Vagina (tissue), 2 donors: ENCODE data around the gene PDCD4. TPM values are rescaled to one million over a fixed set of nuclear protein-coding genes. Genes with fewer than 3 reads are reported as not detected.

Experiments used
- DNase-seq, 2 donors: peaks; one replicate each; pipeline ENCODE4 v3.0.0-alpha.2; 2017; ENCODE audit errors: extremely low spot score in 2 of 2
- H3K27ac ChIP-seq: fragments of 200-600 bp; sonication (generic); one replicate; pipeline ENCODE4 v1.5.1; 2019
- H3K27me3 ChIP-seq: fragments of 200-600 bp; sonication (generic); one replicate; pipeline ENCODE4 v1.5.1; 2019
- H3K36me3 ChIP-seq, 2 donors: fragments of 200-600 bp; sonication (generic); one replicate each; pipeline ENCODE4 v1.5.1; 2017 to 2019
- H3K4me1 ChIP-seq: fragments of 200-600 bp; sonication (generic); one replicate; pipeline ENCODE4 v1.5.1; 2019
- H3K4me3 ChIP-seq, 2 donors: fragments of 200-600 bp; sonication (generic); 1 replicate in 1 of 2; 2 replicates in 1 of 2; pipeline ENCODE4 v1.5.1; 2016 to 2019
- H3K9me3 ChIP-seq: fragments of 200-600 bp; sonication (generic); one replicate; pipeline ENCODE4 v1.5.1; 2019
- POLR2A ChIP-seq, 2 donors: fragments of 450-650 bp; IDR thresholded peaks; one replicate each; pipeline ENCODE4 v1.6.1; 2017; ENCODE audit warnings: antibody characterized with exemption in 2 of 2, mild to moderate bottlenecking in 2 of 2, moderate library complexity in 2 of 2
- POLR2AphosphoS5 ChIP-seq, 2 donors: sonication (generic); formaldehyde crosslinking; IDR thresholded peaks; one replicate each; pipeline ENCODE4 v1.9.0; 2017; ENCODE audit warnings: antibody characterized with exemption in 2 of 2, mild to moderate bottlenecking in 2 of 2, low read depth in 1 of 2; ENCODE audit not compliant: insufficient read depth in 1 of 2
- intact Hi-C: fragments of 100-400 bp; cut with DNase I; formaldehyde crosslinking; loops from one replicate; pipeline ENCODE4 v1.15.1; 2023
- total RNA-seq: library from RNA; depleted of rRNA; stranded (reverse); fragments of >200 nt; gene quantifications from one replicate; pipeline ENCODE4 v1.2.3, GENCODE V29; 2016
- TF ChIP-seq, protein P1 (sequence below), 3 experiments: fragments of 450-650 bp in 2 of 3; fragments of 200-600 bp in 1 of 3; sonication (generic) in 1 of 3; IDR thresholded peaks; one replicate each; pipeline ENCODE4 v1.5.1; 2017 to 2019; ENCODE audit warnings: antibody characterized with exemption in 3 of 3, mild to moderate bottlenecking in 2 of 3, moderate library complexity in 2 of 3

The PDCD4 gene
- total RNA-seq, 1 donor from 2014 or later: 110 TPM

DNA sequence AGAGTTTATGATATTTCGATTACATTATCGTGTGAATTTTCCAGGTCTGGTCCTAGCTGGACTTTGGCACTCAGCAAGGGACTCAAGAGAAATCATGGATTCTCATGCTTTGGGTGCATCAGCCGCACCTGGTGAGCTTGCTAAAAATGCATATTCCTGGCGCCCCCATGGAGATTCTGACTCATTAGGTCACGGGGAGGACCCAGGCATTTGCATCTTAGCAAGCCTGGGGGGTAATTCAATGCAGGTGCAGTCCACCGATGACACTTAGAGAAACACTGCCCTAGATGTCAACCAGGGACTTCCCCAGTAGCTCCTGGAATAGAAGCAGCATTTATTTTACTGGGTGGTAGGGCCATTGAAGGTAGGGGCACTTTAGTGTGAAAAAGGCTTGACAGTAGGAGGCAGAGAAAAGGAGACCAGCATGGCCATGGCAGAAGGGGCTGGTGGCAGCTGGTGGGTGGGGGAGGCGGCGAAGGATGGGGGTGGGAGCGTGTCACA, 29.9 kb upstream of the PDCD4 start:
- no peak for DNase-seq
- no peak overlapping the region for H3K27ac ChIP-seq
- H3K4me1 ChIP-seq: peaks cover 59% of the 10 kb centered on the region

DNA sequence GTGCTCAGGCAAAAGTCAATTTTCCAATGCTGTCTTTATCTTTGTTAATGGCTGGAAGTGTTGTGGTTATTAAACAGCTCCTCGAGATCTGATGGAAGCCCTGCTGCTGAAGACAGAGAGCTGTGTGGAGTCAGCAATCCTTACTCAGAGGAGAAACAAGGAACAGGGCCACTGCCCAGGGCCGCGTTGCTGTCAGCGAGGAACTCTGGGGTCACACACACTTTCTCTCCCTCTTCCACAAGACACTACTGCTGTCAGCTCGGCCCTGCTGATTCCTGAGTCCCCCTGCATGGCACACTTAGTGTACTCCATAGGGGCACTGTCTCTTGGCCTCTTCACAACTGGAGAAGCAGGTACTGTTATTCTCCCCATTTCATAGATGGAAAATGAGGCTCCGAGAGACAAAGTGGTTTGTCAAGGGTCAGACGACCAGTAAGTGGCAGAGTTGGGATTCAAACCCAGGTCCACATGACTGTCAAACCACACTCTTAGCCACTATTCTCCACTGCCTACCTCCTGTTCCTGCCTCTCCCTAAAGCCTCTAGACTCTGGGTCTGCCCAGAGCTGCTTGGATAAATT, 29.3 kb upstream of the PDCD4 start:
- H3K4me3 ChIP-seq: no peak overlapping the region
- no peak for DNase-seq
- H3K9me3 ChIP-seq: no peaks in the 10 kb centered on the region
- TF ChIP-seq, protein P1, sequence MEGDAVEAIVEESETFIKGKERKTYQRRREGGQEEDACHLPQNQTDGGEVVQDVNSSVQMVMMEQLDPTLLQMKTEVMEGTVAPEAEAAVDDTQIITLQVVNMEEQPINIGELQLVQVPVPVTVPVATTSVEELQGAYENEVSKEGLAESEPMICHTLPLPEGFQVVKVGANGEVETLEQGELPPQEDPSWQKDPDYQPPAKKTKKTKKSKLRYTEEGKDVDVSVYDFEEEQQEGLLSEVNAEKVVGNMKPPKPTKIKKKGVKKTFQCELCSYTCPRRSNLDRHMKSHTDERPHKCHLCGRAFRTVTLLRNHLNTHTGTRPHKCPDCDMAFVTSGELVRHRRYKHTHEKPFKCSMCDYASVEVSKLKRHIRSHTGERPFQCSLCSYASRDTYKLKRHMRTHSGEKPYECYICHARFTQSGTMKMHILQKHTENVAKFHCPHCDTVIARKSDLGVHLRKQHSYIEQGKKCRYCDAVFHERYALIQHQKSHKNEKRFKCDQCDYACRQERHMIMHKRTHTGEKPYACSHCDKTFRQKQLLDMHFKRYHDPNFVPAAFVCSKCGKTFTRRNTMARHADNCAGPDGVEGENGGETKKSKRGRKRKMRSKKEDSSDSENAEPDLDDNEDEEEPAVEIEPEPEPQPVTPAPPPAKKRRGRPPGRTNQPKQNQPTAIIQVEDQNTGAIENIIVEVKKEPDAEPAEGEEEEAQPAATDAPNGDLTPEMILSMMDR (IDR thresholded peaks at IDR 0.05): no peak
- TF ChIP-seq POLR2AphosphoS5 (IDR thresholded peaks at IDR 0.05; ENCODE audit: insufficient read depth in 1 of 2, low read depth in 1 of 2): no peak
- no peak for TF ChIP-seq POLR2A (IDR thresholded peaks at IDR 0.05)
- intact Hi-C loops: no loop called here
- H3K27me3 ChIP-seq: no peaks in the 10 kb centered on the region
- H3K27ac ChIP-seq: peak overlapping the region; percentile 13
- no peaks in the 10 kb centered on the region for H3K36me3 ChIP-seq
- H3K4me1 ChIP-seq: peaks cover 59% of the 10 kb centered on the region

More for the DNA sequence above, 29.9 kb upstream of the PDCD4 start:
- TF ChIP-seq POLR2A (IDR thresholded peaks at IDR 0.05) (no peak), POLR2AphosphoS5 (IDR thresholded peaks at IDR 0.05; ENCODE audit: insufficient read depth in 1 of 2, low read depth in 1 of 2) (no peak)
- TF ChIP-seq, protein P1 (IDR thresholded peaks at IDR 0.05): no peak
- Histone ChIP-seq H3K36me3 (no peaks in the 10 kb centered on the region), H3K27me3 (no peaks in the 10 kb centered on the region), H3K9me3 (no peaks in the 10 kb centered on the region), H3K4me3 (no peak overlapping the region)
- intact Hi-C loops: no loop called here

DNA sequence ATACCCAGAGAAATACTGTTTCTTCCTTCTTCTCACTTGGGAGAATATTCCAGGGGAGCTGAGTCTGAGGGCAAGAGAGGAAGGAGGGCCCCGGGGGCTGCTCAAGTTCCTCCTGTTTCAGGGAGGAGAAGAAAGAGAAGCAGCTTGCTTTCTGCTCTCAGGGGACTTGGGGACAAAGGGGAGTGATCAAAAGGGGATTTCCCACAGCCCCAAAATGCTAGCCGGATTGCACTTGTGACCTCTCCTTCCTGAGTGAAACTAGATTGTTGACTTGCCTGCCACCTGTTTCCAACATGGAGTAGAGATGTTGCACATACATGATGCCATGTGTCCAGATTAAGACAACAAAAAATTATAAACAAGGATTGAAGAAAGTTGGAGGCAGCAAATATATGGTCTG, 28.7 kb upstream of the PDCD4 start:
- DNase-seq: no peak
- no peaks in the 10 kb centered on the region for H3K27me3 ChIP-seq
- peaks cover 55% of the 10 kb centered on the region for H3K4me1 ChIP-seq
- no peak for TF ChIP-seq POLR2A (IDR thresholded peaks at IDR 0.05)
- TF ChIP-seq, protein P1 (IDR thresholded peaks at IDR 0.05): no peak
- TF ChIP-seq POLR2AphosphoS5 (IDR thresholded peaks at IDR 0.05; ENCODE audit: insufficient read depth in 1 of 2, low read depth in 1 of 2): no peak
- H3K27ac ChIP-seq: peak overlapping the region; percentile 13
- no peaks in the 10 kb centered on the region for H3K36me3 ChIP-seq
- no peaks in the 10 kb centered on the region for H3K9me3 ChIP-seq
- intact Hi-C loops: no loop called here
- no peak overlapping the region for H3K4me3 ChIP-seq

DNA sequence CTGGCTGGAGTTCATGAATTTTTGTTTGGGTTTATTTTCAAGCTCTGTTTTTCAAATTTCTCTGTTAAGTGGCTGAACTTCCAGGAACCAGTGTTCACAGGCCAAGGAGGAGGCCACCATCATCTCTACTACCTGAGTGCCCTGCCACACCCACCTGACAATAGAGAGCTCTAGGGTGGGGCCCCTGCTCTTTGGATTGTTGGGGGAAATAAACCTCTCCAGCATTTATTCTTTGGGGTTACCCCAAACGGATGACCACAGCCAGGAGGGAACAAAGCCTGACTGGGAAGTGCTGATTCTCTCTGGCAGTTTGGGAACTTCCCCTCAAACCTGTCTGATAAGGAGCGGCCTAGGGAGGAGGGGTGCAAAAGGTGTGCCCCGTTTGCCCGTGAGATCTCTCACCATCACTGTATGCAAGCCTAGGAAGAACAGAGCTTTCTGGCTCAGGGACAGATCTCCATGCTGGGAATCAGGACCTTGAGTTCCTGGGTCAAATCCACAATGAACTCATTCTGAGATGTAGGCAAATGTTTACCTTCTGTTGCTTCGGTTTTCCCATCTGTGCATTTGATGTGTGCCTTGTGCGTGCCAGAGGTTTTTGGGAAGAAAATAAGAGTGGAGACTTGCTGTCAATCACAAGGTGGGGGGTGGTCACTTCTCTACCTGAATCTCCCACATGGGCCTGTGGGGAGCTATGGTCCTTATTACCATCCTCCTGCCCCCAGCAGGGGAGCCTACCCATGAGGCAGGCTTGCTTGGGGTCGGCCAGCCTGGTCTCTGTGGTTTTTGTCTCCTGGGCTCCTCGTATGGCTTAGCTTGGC, 27.7 kb upstream of the PDCD4 start:
- peak overlapping the region; percentile 53 for H3K27ac ChIP-seq
- intact Hi-C loops: no loop called here
- TF ChIP-seq POLR2A (IDR thresholded peaks at IDR 0.05) (no peak), POLR2AphosphoS5 (IDR thresholded peaks at IDR 0.05; ENCODE audit: insufficient read depth in 1 of 2, low read depth in 1 of 2) (no peak)
- TF ChIP-seq, protein P1 (IDR thresholded peaks at IDR 0.05): no peak

DNA sequence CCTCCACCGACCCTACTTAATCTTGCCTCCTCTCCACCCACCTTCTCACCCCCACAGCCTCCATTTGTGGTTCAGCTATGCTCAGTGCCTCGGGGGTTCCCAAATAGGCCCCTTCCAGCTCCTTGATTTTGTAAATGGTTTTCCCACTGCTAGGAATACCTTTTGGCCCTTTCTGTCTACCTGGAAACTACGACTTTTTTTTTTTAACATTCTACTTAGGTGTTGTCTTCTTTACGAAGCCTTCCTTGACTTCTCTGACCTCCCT, 27.2 kb upstream of the PDCD4 start:
- Histone ChIP-seq H3K27me3 (no peaks in the 10 kb centered on the region), H3K27ac (peak overlapping the region; percentile 53), H3K4me3 (no peak overlapping the region), H3K9me3 (no peaks in the 10 kb centered on the region), H3K36me3 (no peaks in the 10 kb centered on the region), H3K4me1 (peaks cover 43% of the 10 kb centered on the region)
- no peak for DNase-seq
- TF ChIP-seq POLR2A (IDR thresholded peaks at IDR 0.05): no peak
- TF ChIP-seq, protein P1 (IDR thresholded peaks at IDR 0.05): no peak
- TF ChIP-seq POLR2AphosphoS5 (IDR thresholded peaks at IDR 0.05; ENCODE audit: insufficient read depth in 1 of 2, low read depth in 1 of 2): no peak
- intact Hi-C loops: no loop called here

More for the DNA sequence above, 27.7 kb upstream of the PDCD4 start:
- Histone ChIP-seq H3K9me3 (no peaks in the 10 kb centered on the region), H3K36me3 (no peaks in the 10 kb centered on the region), H3K4me3 (no peak overlapping the region), H3K4me1 (peaks cover 46% of the 10 kb centered on the region), H3K27me3 (no peaks in the 10 kb centered on the region)
- no peak for DNase-seq
